WI38 (cell line): Measurements from ENCODE around the gene KLHL17.
A peak's percentile ranks its signal among the peaks of the same experiment; 100 is the strongest.
"Not testable (repeated sequence)": the region's sequence is repeated elsewhere in the genome, so short reads cannot be mapped to it uniquely, and the experiment has no call there.

Experiments used
- H3K4me3 ChIP-seq: 2 replicates; pipeline ENCODE4 v1.5.1; 2011; ENCODE audit warnings: low read depth, mild to moderate bottlenecking, control low read depth, low read length
- TF ChIP-seq, protein P1 (sequence below): IDR thresholded peaks from 2 replicates; pipeline ENCODE4 v1.5.1; 2012; ENCODE audit warnings: low read depth, mild to moderate bottlenecking, control low read depth, low read length

Gene KLHL17

GRCh38 chr1:975896-976683 lies 15.7 kb downstream of the KLHL17 start:
- peak overlapping the region; percentile 17; the same call in 1 of the 2 replicates for H3K4me3 ChIP-seq
- TF ChIP-seq, protein P1, sequence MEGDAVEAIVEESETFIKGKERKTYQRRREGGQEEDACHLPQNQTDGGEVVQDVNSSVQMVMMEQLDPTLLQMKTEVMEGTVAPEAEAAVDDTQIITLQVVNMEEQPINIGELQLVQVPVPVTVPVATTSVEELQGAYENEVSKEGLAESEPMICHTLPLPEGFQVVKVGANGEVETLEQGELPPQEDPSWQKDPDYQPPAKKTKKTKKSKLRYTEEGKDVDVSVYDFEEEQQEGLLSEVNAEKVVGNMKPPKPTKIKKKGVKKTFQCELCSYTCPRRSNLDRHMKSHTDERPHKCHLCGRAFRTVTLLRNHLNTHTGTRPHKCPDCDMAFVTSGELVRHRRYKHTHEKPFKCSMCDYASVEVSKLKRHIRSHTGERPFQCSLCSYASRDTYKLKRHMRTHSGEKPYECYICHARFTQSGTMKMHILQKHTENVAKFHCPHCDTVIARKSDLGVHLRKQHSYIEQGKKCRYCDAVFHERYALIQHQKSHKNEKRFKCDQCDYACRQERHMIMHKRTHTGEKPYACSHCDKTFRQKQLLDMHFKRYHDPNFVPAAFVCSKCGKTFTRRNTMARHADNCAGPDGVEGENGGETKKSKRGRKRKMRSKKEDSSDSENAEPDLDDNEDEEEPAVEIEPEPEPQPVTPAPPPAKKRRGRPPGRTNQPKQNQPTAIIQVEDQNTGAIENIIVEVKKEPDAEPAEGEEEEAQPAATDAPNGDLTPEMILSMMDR: peak; percentile 32; the same call in 1 of the 2 replicates

DNA sequence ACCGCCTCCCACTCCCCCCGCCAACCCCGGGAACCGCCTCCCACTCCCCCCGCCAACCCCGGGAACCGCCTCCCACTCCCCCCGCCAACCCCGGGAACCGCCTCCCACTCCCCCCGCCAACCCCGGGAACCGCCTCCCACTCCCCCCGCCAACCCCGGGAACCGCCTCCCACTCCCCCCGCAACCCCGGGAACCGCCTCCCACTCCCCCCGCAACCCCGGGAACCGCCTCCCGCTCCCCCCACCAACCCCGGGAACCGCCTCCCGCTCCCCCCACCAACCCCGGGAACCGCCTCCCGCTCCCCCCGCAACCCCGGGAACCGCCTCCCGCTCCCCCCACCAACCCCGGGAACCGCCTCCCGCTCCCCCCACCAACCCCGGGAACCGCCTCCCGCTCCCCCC lies 16.4 kb downstream of the KLHL17 start:
- H3K4me3 ChIP-seq: not testable (repeated sequence)

DNA sequence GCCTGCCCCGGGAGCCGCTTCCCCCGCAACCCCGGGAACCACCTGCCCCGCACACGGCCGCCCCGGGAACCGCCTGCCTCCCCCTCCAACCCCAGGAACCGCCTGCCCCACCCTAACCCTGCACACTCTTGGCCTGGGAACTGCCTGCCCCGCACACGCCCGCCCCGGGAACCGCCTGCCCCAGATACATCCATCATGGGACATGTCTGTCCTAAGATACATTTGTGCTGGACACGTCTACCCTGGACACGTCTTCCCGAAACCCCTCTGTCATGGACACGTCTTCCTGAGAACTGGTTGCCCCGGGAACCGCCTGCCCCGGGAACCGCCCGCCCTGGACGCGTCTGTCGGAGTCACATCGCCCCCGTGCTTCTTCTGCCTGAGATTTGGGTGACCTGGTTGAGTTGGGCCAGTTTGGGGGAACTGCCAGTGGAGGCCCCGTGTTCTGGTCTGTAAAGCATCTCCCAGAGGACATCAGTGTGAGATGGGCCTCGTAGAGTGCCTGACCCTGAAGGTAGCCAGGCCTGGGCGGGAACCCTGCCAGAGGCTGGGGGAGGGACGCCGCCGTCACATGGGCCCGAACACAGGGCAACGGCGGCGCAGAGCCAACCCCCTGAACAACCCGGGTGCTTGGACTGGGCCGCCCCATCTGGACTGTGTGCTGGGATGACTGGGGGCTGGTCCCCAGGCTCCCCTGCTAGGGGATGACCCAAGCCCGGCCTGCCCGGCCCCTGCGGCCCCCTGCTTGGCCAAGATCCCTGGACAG lies 17.9 kb downstream of the KLHL17 start:
- no peak overlapping the region for H3K4me3 ChIP-seq
- TF ChIP-seq, protein P1: no peak

GRCh38 chr1:978835-979743 lies 18.7 kb downstream of the KLHL17 start:
- H3K4me3 ChIP-seq: no peak overlapping the region
- TF ChIP-seq, protein P1: no peak

DNA sequence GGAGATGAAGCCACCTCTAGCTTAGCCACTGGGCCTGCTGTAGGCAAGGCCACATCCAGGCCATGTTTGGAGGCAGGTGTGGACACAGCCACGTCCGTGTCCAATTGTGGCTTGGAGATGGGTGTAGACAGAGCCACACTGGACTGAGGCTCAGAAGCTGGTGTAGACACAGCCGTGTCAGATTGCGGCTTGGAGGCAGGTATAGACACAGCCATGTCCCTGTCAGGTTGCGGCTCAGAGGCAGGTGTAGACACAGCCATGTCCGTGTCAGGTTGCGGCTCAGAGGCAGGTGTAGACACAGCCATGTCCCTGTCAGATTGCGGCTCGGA lies 19.3 kb downstream of the KLHL17 start:
- H3K4me3 ChIP-seq: no peak overlapping the region
- TF ChIP-seq, protein P1: no peak

GRCh38 chr1:980137-980571 lies 19.8 kb downstream of the KLHL17 start:
- TF ChIP-seq, protein P1: no peak
- H3K4me3 ChIP-seq: no peak overlapping the region

DNA sequence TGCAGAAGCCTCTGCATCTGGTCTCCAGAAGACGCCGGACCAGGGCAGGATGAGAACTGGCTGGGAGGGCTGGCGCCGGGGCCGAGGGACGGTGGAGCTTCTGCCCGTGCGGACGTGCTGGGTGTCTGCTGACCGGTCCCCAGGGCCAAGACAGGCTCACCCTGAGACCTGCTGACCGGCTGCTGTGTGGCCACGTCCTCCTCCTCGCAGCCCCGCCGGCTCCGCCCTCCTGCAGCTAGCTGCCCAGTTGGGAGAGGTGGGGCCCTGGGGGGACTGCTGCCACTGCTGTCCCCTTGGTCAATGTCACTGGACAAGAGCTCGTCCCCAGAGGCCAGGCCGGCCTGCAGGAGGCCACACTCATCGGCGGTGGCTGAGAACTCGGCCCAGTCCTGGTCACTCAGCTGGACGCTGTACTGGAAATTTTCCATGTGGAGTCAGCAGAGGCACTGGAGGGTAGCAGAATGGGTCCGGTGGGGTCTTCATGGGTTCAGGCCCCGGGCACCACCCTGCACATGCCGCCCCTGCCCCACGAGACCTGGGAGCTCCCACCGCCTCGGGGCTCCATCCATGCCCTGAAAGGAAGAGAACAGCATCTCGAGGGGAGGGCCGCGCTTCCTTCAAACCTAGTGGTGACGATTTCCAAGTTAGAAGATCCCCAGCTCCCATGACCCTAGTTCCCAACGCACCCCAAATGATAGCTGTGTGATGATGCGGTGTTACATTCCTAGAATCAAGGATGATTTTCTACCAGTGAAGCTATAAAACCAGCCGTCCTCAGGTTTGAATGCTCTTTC lies 20.4 kb downstream of the KLHL17 start:
- H3K4me3 ChIP-seq: no peak overlapping the region
- TF ChIP-seq, protein P1: no peak
